HCT116 (cell line): Measurements from ENCODE around the gene TAF3.

Experiments used
- ATF3 ChIP-seq: IDR thresholded peaks from 2 replicates; pipeline ENCODE4 v1.6.1; 2012
- CEBPB ChIP-seq: IDR thresholded peaks from 2 replicates; pipeline ENCODE4 v1.6.1; 2012; ENCODE audit warnings: low read depth
- CTCF ChIP-seq, 3 experiments: fragments of 200-600 bp in 1 of 3; sonication (generic) in 1 of 3; IDR thresholded peaks in 2 of 3; conservative IDR thresholded peaks in 1 of 3; 2 replicates each; pipeline ENCODE4 v1.5.1; 2012 to 2017; ENCODE audit warnings: low read depth in 2 of 3, low read length in 2 of 3, antibody characterized with exemption in 1 of 3, borderline replicate concordance in 1 of 3, control low read depth in 1 of 3, mild to moderate bottlenecking in 1 of 3, mixed read lengths in 1 of 3, mixed run types in 1 of 3, moderate library complexity in 1 of 3; ENCODE audit not compliant: insufficient read depth in 1 of 3
- EZH2phosphoT487 ChIP-seq: fragments of 200-600 bp; IDR thresholded peaks from 2 replicates; pipeline ENCODE4 v1.6.1; 2018; ENCODE audit warnings: antibody characterized with exemption, borderline replicate concordance
- JUND ChIP-seq: IDR thresholded peaks from 2 replicates; pipeline ENCODE4 v1.6.1; 2012
- MAX ChIP-seq: IDR thresholded peaks from 2 replicates; pipeline ENCODE4 v1.6.1; 2012
- POLR2A ChIP-seq: IDR thresholded peaks from 2 replicates; pipeline ENCODE4 v1.7.0; 2011; ENCODE audit warnings: borderline replicate concordance; ENCODE audit not compliant: insufficient read depth, insufficient read length; ENCODE audit errors: extremely low read depth
- POLR2AphosphoS5 ChIP-seq: IDR thresholded peaks from 2 replicates; pipeline ENCODE4 v1.6.1; 2011; ENCODE audit warnings: mild to moderate bottlenecking, low read depth, low read length, moderate library complexity
- REST ChIP-seq: IDR thresholded peaks from 2 replicates; pipeline ENCODE4 v1.6.1; 2012; ENCODE audit warnings: low read depth
- SIN3A ChIP-seq: IDR thresholded peaks from 2 replicates; pipeline ENCODE4 v1.6.1; 2012; ENCODE audit warnings: low read depth
- YY1 ChIP-seq: IDR thresholded peaks from 2 replicates; pipeline ENCODE4 v1.6.1; 2011; ENCODE audit warnings: low read length, low read depth, moderate library complexity, mild to moderate bottlenecking; ENCODE audit not compliant: insufficient replicate concordance; ENCODE audit errors: extremely low read depth
- ZBTB33 ChIP-seq: IDR thresholded peaks from 2 replicates; pipeline ENCODE4 v1.6.1; 2011; ENCODE audit warnings: mild to moderate bottlenecking, low read length, moderate library complexity; ENCODE audit not compliant: insufficient replicate concordance; ENCODE audit errors: extremely low read depth

GRCh38 chr10:8039321-8039881 is 221.1 kb downstream of the TAF3 start:
- no peak for TF ChIP-seq POLR2A
- no peak for TF ChIP-seq SIN3A
- no peak for TF ChIP-seq CTCF (IDR thresholded peaks at IDR 0.05 in 2 of 3, conservative IDR thresholded peaks at IDR 0.05 in 1 of 3; ENCODE audit: borderline replicate concordance in 1 of 3, insufficient read depth in 1 of 3, low read depth in 2 of 3, low read length in 2 of 3)
- no peak for TF ChIP-seq JUND
- TF ChIP-seq REST = no peak
- TF ChIP-seq POLR2AphosphoS5 = no peak
- no peak for TF ChIP-seq MAX
- no peak for TF ChIP-seq CEBPB
- TF ChIP-seq YY1 = no peak
- no peak for TF ChIP-seq ZBTB33
- no peak for TF ChIP-seq ATF3
- no peak for TF ChIP-seq EZH2phosphoT487
